HepG2 (cell line): ENCODE data around the gene CDC42BPG. TPM values are rescaled to one million over a fixed set of nuclear protein-coding genes. Genes with fewer than 3 reads are reported as not detected.

Experiments used
- AGO1 ChIP-seq: fragments of 200-400 bp; formaldehyde crosslinking; IDR thresholded peaks from 2 replicates; pipeline ENCODE4 v1.6.1; 2017; ENCODE audit warnings: mild to moderate bottlenecking, low read depth, low read length, moderate library complexity; ENCODE audit not compliant: poor library complexity, severe bottlenecking
- ELF4 ChIP-seq: sonication (generic); formaldehyde crosslinking; IDR thresholded peaks from 2 replicates; pipeline ENCODE4 v1.5.0; 2020; ENCODE audit warnings: missing genetic modification reagents, mild to moderate bottlenecking, moderate library complexity, borderline replicate concordance
- KLF12 ChIP-seq: sonication (generic); formaldehyde crosslinking; IDR thresholded peaks from 2 replicates; pipeline ENCODE4 v1.4.0; 2020; ENCODE audit warnings: missing genetic modification reagents, borderline replicate concordance
- RFX3 ChIP-seq: IDR thresholded peaks from 2 replicates; pipeline ENCODE4 v1.6.1; 2016; ENCODE audit warnings: missing biosample characterization, missing genetic modification reagents
- ZBTB25 ChIP-seq: IDR thresholded peaks from 2 replicates; pipeline ENCODE4 v1.6.1; 2018; ENCODE audit warnings: missing genetic modification reagents
- ZGPAT ChIP-seq: IDR thresholded peaks from 2 replicates; pipeline ENCODE4 v1.6.1; 2016; ENCODE audit warnings: mild to moderate bottlenecking
- ZNF574 ChIP-seq: sonication (generic); formaldehyde crosslinking; IDR thresholded peaks from 2 replicates; pipeline ENCODE4 v1.4.0; 2020; ENCODE audit warnings: missing genetic modification reagents
- ZNF770 ChIP-seq: sonication (generic); formaldehyde crosslinking; IDR thresholded peaks from 2 replicates; pipeline ENCODE4 v1.5.0; 2020; ENCODE audit warnings: mild to moderate bottlenecking, missing genetic modification reagents
- ZSCAN22 ChIP-seq: sonication (generic); formaldehyde crosslinking; IDR thresholded peaks from 2 replicates; pipeline ENCODE4 v1.4.0; 2020; ENCODE audit warnings: mild to moderate bottlenecking, missing genetic modification reagents
- polyA plus RNA-seq, 8 experiments: library from polyadenylated mRNA; depleted of rRNA in 3 of 8; stranded (reverse) in 7 of 8; unstranded in 1 of 8; fragments of >200 nt; fragmentation: Illumina TruSeq in 4 of 8; extraction: Trizol in 4 of 8; gene quantifications; 2 replicates each; pipeline versions ENCODE4 v1.2.1 to v1.2.3, GENCODE V29; 2011 to 2016; ENCODE audit warnings: low read depth in 4 of 8, missing spikeins in 1 of 8, mixed read lengths in 1 of 8; ENCODE audit not compliant: insufficient read depth in 1 of 8
- total RNA-seq, 5 experiments: library from RNA; depleted of rRNA; stranded (reverse); fragments of >200 nt; fragmentation: Illumina TruSeq; extraction: Trizol; gene quantifications; 2 replicates each; pipeline ENCODE4 v1.2.3, GENCODE V29; 2016; ENCODE audit warnings: low read depth in 1 of 5
- TF ChIP-seq, protein P1 (sequence below): sonication (generic); formaldehyde crosslinking; IDR thresholded peaks from 2 replicates; pipeline ENCODE4 v1.4.0; 2020; ENCODE audit warnings: missing genetic modification reagents, borderline replicate concordance
- TF ChIP-seq, protein P2 (sequence below): sonication (generic); formaldehyde crosslinking; IDR thresholded peaks from 2 replicates; pipeline ENCODE4 v1.4.0; 2020; ENCODE audit warnings: missing genetic modification reagents, borderline replicate concordance

CDC42BPG gene
- total and polyA plus RNA-seq, 2 of the 13 experiments (the other 11 are each of a cell fraction or from before 2014, with no cell fraction given), result 0.55 to 1.4 TPM

DNA sequence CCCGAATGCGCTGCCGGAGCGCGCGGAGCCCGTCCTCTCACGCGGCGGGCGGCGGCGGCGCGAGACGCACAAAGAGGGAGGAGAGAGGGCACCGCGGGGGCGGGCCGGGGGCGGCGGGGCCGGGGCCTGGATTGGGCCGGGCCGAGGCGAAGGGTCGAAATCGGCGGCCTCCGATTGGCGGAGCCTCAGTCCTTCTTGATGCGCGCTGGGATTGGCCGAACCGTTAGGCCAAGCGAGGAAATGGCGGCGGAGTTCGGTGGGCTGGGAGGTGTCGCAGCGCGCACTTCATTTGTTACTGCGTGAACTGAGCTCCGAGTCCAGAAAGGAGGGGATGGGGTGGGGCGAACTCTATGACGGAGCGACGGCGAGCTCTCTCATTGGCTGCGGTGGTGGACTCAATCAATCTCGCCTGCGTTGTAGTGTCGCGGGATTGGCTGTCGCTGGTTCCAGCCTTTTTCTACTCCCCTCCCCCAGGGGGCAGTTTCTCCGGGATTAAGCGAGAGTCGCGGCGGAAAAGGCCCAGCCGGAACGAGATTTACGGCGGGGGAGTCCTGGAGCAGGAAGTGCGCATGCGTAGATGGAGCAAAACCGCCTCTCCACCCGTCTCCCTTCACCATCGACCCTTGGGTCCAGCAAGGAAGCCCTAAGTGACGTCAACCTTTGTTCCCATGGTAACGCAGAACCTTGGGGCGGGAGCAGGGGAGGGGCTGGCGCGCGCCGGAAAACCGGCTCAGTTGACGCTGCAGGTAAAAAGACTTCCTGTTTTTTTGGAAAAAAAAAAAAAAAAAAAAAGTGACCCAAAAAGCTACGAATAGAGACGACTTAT lies 65.8 kb downstream of the CDC42BPG start, which contains the start of gene SF1 (continued):
- TF ChIP-seq, protein P1, sequence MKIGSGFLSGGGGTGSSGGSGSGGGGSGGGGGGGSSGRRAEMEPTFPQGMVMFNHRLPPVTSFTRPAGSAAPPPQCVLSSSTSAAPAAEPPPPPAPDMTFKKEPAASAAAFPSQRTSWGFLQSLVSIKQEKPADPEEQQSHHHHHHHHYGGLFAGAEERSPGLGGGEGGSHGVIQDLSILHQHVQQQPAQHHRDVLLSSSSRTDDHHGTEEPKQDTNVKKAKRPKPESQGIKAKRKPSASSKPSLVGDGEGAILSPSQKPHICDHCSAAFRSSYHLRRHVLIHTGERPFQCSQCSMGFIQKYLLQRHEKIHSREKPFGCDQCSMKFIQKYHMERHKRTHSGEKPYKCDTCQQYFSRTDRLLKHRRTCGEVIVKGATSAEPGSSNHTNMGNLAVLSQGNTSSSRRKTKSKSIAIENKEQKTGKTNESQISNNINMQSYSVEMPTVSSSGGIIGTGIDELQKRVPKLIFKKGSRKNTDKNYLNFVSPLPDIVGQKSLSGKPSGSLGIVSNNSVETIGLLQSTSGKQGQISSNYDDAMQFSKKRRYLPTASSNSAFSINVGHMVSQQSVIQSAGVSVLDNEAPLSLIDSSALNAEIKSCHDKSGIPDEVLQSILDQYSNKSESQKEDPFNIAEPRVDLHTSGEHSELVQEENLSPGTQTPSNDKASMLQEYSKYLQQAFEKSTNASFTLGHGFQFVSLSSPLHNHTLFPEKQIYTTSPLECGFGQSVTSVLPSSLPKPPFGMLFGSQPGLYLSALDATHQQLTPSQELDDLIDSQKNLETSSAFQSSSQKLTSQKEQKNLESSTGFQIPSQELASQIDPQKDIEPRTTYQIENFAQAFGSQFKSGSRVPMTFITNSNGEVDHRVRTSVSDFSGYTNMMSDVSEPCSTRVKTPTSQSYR, result peak; percentile 77
- TF ChIP-seq ZGPAT (CRISPR knock-in tag) (peak; percentile 54), ZSCAN22 (no peak), AGO1 (peak; percentile 44), ZNF574 (peak; percentile 68; the same call in 1 of the 2 replicates), KLF12 (CRISPR knock-in tag) (peak; percentile 57; the same call in 1 of the 2 replicates), ZNF770 (CRISPR knock-in tag) (no peak), ZBTB25 (peak; percentile 91), RFX3 (CRISPR knock-in tag) (peak; percentile 93), ELF4 (CRISPR knock-in tag) (peak; percentile 6; the same call in 1 of the 2 replicates)
- TF ChIP-seq, protein P2, sequence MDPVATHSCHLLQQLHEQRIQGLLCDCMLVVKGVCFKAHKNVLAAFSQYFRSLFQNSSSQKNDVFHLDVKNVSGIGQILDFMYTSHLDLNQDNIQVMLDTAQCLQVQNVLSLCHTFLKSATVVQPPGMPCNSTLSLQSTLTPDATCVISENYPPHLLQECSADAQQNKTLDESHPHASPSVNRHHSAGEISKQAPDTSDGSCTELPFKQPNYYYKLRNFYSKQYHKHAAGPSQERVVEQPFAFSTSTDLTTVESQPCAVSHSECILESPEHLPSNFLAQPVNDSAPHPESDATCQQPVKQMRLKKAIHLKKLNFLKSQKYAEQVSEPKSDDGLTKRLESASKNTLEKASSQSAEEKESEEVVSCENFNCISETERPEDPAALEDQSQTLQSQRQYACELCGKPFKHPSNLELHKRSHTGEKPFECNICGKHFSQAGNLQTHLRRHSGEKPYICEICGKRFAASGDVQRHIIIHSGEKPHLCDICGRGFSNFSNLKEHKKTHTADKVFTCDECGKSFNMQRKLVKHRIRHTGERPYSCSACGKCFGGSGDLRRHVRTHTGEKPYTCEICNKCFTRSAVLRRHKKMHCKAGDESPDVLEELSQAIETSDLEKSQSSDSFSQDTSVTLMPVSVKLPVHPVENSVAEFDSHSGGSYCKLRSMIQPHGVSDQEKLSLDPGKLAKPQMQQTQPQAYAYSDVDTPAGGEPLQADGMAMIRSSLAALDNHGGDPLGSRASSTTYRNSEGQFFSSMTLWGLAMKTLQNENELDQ, result no peak
